ENCODE data around the gene DAPP1. TPM values are rescaled to one million over a fixed set of nuclear protein-coding genes. Genes with fewer than 3 reads are reported as not detected.

The DAPP1 gene
- total RNA-seq, 2 experiments from 2014 or later, result 55.7 to 71.9 TPM

GRCh38 chr4:99917575-99917974 is 100.9 kb downstream of the DAPP1 start:
- TSS peak; percentile 16 for BruUV-seq (replicated peaks)
- no peaks in the 10 kb centered on the region for H3K9me2 ChIP-seq (ENCODE audit: insufficient read depth, low read length)
- ChIA-PET CTCF (ENCODE audit: unreplicated experiment) (no interaction called here), POLR2A (interaction anchor here (0.8 kb wide), 1 partner anchor 11 kb away, joined by 3 read pairs; no protein-coding TSS in a partner anchor)
- no peak overlapping the region for H3K4me3 ChIP-seq (ENCODE audit: low read depth, low read length, poor library complexity, severe bottlenecking)
- TF ChIP-seq EZH2phosphoT487 (IDR thresholded peaks at IDR 0.05; ENCODE audit: borderline replicate concordance, low read depth, low read length), result no peak
- TF ChIP-seq CTCF (conservative IDR thresholded peaks at IDR 0.05; ENCODE audit: low read length), result no peak
- no peaks in the 10 kb centered on the region for H3K79me2 ChIP-seq (ENCODE audit: insufficient read depth, low read depth, low read length)
- no peaks in the 10 kb centered on the region for H3K9me3 ChIP-seq (ENCODE audit: low read length)
- no peak overlapping the region for H3K27ac ChIP-seq (ENCODE audit: low read depth, low read length, poor library complexity, severe bottlenecking)
- intact Hi-C loops (cut with micrococcal nuclease; ENCODE audit: unreplicated experiment), result no loop called here
- DNase-seq (ENCODE audit: low spot score), result no peak
- H3K4me1 ChIP-seq (ENCODE audit: insufficient read depth, low read length, poor library complexity, severe bottlenecking), result no peaks in the 10 kb centered on the region
- H4K20me1 ChIP-seq (ENCODE audit: insufficient read depth, low read length), result no peaks in the 10 kb centered on the region
- no peak overlapping the region for H2AFZ ChIP-seq (ENCODE audit: low read length)
- no peak overlapping the region for H3K4me2 ChIP-seq (ENCODE audit: low read length)
- H3K36me3 ChIP-seq (ENCODE audit: insufficient read depth, low read length), result peaks cover 69% of the 10 kb centered on the region

GRCh38 chr4:99918656-99919055 is 102.0 kb downstream of the DAPP1 start:
- H3K4me2 ChIP-seq (ENCODE audit: low read length), result no peak overlapping the region
- no peaks in the 10 kb centered on the region for H4K20me1 ChIP-seq (ENCODE audit: insufficient read depth, low read length)
- no peak overlapping the region for H3K27ac ChIP-seq (ENCODE audit: low read depth, low read length, poor library complexity, severe bottlenecking)
- no peak overlapping the region for H3K4me3 ChIP-seq (ENCODE audit: low read depth, low read length, poor library complexity, severe bottlenecking)
- DNase-seq (ENCODE audit: low spot score), result no peak
- H2AFZ ChIP-seq (ENCODE audit: low read length), result no peak overlapping the region
- BruUV-seq (replicated peaks), result no TSS peak
- H3K79me2 ChIP-seq (ENCODE audit: insufficient read depth, low read depth, low read length), result no peaks in the 10 kb centered on the region
- H3K9me2 ChIP-seq (ENCODE audit: insufficient read depth, low read length), result no peaks in the 10 kb centered on the region
- intact Hi-C loops (cut with micrococcal nuclease; ENCODE audit: unreplicated experiment), result no loop called here
- CTCF ChIA-PET (ENCODE audit: unreplicated experiment), result no interaction called here
- POLR2A ChIA-PET, result interaction anchor here (0.8 to 1.2 kb wide), 3 partner anchors 10 to 27 kb away, joined by 3 read pairs; partner anchors contain the start of gene DNAJB14
- peaks cover 74% of the 10 kb centered on the region for H3K36me3 ChIP-seq (ENCODE audit: insufficient read depth, low read length)
- no peaks in the 10 kb centered on the region for H3K9me3 ChIP-seq (ENCODE audit: low read length)
- H3K4me1 ChIP-seq (ENCODE audit: insufficient read depth, low read length, poor library complexity, severe bottlenecking), result no peaks in the 10 kb centered on the region
- TF ChIP-seq CTCF (conservative IDR thresholded peaks at IDR 0.05; ENCODE audit: low read length), result no peak
- no peak for TF ChIP-seq EZH2phosphoT487 (IDR thresholded peaks at IDR 0.05; ENCODE audit: borderline replicate concordance, low read depth, low read length)

Other genes starting within 250 kb of the DAPP1 start
- 0.25 TPM in 1 of 2 replicates, not detected in the other for gene MTTP, start 242.0 kb upstream of the DAPP1 start, total RNA-seq (2014; rRNA removed; shearing (Covaris generic))
- 0.57 and 0.77 TPM in 2 replicates for gene MTTP, start 242.0 kb upstream of the DAPP1 start, total RNA-seq (2022)
- gene C4orf54, start 159.0 kb upstream of the DAPP1 start, total RNA-seq (2014; rRNA removed; shearing (Covaris generic)), result not detected in 2 replicates
- gene C4orf54, start 159.0 kb upstream of the DAPP1 start, total RNA-seq (2022), result not detected in 2 replicates
- gene LAMTOR3, start 77.6 kb downstream of the DAPP1 start, total RNA-seq (2014; rRNA removed; shearing (Covaris generic)), result 11.9 and 18.5 TPM in 2 replicates
- 22.8 and 27.3 TPM in 2 replicates for gene LAMTOR3, start 77.6 kb downstream of the DAPP1 start, total RNA-seq (2022)
- 13.3 and 29.1 TPM in 2 replicates for gene DNAJB14, start 129.8 kb downstream of the DAPP1 start, total RNA-seq (2014; rRNA removed; shearing (Covaris generic))
- 38.1 and 44.9 TPM in 2 replicates for gene DNAJB14, start 129.8 kb downstream of the DAPP1 start, total RNA-seq (2022)
- gene H2AZ1, start 133.4 kb downstream of the DAPP1 start, total RNA-seq (2014; rRNA removed; shearing (Covaris generic)), result 1,106 and 1,171 TPM in 2 replicates
- gene H2AZ1, start 133.4 kb downstream of the DAPP1 start, total RNA-seq (2022), result 1,038 and 1,147 TPM in 2 replicates